KBM-7 (cell line): ENCODE data around the gene STK32C.

ENCODE experiments used
- DNase-seq: peaks from one replicate; pipeline ENCODE4 v3.0.0-alpha.2; 2015
- in situ Hi-C: fragments of 300-500 bp; cut with MboI; formaldehyde crosslinking; loops from 2 replicates; pipeline ENCODE4 v1.14.3; 2020; ENCODE audit warnings: low sequenced_read_pairs, low pct_unique_long_range_greater_than_20kb, mixed read lengths

Gene STK32C

DNA sequence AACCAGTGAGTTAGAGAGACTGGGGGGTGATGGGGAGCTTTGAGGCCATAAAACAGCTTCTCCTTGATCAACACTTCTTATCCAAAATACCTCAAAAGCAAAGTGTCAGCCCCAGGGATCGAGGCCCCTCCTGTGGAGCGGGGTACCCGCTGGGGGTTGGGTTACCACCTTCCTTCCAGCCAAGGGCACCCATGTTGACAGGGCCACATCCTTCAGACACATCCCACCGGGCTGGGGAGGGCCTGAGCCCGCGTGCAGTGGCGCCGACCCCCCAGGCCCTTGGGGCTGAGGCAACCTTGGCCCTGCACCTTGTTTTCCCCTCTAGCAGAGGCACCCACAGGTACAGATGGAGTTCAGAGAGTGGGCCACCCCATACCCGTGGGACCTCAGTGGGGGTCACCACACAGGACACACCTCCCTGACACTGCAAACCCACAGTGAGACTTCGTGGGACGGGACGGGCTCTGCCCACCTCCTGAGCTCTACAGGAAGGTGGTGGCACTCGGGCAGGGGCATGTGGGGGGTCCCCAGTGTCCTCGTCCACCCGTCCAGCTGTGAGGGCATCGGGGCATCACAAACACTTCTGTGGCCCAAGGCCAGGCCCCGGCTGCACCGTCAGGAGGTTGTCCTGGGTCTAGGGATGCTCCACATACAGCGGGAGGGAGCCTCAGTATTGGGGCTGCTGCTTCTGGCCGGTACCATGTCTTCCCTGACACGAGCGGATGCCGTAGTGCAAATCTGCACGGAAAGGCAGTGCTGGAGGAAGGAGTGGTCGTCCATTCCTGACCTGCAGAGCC, 110.3 kb downstream of the STK32C start:
- in situ Hi-C loops: no loop called here
- no peak for DNase-seq

DNA sequence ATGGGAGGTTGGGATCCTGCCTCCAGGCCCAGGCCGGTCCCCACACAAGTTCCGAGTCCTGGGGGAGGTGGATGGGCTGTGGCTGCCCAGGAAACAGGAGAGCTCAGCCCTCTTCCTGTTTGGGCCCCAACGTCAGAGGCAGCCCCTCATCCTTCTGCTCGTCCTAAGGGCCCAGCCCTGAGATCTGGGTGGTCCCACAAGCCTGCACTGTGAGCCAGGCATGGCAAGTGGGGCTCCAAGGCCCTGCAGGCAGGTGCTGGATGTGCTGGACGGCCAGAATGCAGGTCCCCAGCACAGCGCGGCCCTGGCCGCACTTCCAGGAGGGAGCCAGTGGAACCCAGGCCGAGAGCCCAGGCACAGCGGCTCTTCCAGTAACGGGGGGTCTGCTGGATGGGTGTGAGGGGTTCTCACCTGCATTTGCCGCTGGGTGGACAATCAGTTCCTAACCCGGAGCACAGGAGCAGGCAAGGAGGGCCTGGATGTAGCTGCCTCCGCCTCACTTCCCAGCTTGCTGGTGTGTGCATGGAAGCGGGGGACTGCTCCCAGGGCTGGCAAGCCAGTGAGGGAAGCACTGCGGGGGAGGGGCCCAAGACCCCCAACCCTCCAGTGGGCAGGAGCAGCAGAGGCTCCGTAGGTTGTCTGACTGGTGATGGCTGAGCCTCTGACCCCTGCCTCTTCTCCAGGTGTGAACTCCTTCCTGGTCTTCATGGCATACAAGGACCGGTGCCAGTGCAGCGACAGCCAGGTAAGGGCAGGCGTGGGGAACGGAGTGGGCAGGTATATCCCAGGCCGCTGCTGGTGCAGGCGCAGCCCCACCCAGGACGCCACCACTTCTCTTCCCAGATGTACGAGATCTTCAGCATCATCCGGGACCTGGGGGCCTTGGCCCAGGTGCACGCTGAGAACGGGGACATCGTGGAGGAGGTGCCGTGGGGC, 111.3 kb downstream of the STK32C start:
- in situ Hi-C loops: no loop called here
- DNase-seq: no peak

DNA sequence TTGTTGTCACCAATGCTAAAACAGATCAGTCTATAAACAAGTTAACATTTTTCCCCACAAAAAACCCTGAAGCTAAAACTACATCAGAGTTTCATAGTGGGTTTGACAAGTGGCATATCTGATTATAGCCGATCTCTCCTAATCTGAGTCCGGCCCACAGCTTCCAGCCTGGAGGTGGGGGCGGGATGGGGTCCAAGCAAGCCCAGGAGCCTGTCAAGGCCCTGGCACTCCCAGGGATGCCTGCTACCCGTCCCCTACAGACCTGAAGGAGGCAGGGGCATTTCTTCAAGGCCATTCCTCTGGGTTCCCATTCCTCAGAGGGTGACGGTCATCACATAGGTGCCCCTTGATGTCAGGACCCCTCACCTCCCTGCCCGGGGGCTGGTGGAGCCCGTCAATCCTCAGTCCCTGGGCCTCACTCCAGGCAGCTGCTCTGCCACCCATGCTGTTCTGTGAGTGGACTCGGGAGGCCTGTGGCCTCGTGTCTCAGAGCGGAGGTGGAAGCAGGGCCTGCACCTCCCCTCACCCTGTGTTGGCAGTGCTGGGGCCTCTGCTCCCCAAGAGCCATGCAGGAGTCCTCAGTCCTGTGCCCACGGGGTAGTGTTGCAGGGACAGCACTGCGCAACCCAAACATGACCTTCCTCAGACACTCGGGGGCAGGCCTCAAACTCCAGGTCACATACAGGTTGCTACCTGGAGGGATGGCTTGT, 112.2 kb downstream of the STK32C start:
- DNase-seq: no peak
- in situ Hi-C loops: no loop called here

DNA sequence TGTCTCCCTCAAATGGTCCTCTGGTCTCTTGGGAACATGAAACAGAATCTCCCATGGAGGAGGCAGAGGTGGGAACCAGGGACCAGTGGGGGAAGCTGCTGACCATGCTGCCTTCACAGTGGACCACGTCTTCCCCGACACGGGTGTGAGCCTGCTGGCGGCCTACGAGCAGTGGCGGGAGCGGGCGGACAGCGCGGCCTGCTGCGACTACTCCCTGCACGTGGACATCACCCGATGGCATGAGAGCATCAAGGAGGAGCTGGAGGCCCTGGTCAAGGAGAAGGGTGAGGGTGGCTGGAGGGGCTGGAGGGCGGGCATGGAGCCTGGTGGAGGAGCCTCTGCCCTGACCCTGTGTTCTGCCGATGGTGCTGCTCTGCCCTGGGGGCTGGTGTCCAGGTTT, 113.0 kb downstream of the STK32C start:
- in situ Hi-C loops: no loop called here
- DNase-seq: no peak

DNA sequence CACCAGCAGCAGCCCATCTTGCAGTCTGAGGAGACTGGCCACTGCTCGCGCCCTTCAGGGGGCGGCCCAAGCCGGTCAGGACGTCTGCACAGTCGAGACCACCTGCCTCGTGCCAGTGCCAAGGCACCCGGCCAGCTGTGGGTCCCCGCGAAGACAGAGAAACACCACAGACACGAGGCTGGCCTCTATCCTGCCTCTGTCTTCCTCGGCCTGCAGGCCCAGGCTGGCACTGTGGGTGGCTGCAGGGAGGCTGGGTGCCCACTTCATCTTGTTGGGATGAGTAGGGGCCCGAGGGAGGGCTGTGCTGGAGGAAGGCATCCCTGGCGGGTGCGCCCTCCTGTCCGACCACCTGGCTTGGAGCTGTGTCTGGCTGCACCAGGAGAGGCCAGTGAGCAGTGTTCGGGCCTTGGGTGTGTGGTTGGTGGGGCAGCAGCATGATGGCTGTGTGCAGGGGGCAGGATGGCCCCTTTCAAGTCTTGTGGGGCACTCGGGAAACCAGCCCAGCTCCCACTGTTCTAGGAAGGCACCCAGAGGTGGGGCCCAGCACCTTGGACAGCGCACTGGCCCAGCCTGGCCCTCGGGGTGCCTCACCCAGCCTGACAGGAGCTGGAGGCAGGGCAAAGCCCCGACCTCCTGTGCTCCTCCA, 113.7 kb downstream of the STK32C start:
- DNase-seq: peak; percentile 31
- in situ Hi-C loops: no loop called here

DNA sequence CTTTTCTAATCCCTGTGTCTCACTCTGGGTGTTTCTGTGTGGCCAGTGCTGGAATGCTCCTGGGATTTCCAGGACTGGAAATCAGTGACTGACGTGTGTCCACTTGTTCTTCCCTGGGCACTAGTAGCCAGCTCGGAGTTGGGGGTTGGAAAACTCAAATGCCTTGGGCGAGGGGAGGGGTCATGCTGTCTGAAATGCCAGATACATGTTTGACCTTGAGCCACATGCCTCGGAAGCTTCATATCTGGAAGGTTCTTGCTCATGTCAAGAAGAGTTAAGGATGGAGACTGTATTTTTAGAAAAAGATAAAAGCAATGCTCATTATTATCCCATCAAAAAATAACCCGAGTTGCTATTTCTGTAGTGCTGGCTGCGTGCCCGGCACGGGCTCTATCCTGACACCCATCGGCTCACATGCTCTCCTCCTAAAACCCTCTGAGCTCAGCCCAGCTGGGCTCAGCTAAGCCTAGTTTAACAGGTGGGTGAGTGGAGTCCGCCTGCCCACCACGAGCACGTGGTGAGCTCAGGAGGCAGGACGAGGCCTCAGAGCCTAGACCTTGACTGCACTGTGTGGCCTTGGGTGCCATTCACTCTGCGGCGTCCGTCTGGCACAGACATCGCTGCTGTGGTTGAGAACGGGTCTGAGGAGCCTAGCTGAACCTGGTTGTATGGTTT, 114.6 kb downstream of the STK32C start:
- in situ Hi-C loops: no loop called here
- DNase-seq: no peak

DNA sequence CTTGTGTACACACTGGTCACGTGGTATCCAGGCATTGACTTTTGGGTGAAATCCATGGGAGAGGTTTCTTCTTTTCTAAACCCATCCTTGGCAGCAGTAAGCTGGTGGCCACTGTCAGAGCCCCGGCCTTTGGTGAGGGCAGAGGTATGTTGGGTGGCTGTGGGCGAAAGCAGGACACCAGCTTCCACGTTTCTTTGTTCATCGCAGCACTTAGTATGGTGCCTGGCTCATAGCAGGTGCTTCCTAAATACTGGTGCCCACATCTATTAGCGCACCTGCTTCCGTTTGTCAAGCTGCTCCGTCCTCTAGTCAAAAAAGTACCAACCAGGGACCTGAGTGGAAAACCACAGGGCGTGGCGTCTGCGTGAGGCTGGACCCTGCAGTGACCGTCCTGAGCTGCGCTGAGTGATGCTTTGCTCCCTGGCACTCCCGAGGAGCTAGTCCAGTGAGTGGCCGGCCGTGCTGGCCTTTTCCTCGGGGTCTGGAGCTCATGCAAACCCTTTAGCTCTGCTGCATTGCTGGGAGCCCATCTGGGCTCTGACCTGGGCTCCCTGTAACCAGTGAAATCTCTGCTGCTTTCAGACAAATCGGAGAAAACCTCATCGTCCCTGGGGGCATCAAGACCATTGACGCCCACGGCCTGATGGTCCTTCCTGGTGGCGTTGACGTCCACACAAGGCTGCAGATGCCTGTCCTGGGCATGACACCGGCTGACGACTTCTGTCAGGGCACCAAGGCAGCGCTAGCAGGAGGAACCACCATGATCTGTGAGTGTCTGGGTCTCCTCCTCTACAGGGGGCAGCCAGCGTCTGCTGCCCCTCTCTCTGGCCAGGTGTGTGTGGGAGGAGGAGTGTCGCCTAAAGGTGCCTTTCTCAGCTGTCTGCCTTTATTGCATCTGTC, 115.4 kb downstream of the STK32C start:
- no peak for DNase-seq
- in situ Hi-C loops: no loop called here

DNA sequence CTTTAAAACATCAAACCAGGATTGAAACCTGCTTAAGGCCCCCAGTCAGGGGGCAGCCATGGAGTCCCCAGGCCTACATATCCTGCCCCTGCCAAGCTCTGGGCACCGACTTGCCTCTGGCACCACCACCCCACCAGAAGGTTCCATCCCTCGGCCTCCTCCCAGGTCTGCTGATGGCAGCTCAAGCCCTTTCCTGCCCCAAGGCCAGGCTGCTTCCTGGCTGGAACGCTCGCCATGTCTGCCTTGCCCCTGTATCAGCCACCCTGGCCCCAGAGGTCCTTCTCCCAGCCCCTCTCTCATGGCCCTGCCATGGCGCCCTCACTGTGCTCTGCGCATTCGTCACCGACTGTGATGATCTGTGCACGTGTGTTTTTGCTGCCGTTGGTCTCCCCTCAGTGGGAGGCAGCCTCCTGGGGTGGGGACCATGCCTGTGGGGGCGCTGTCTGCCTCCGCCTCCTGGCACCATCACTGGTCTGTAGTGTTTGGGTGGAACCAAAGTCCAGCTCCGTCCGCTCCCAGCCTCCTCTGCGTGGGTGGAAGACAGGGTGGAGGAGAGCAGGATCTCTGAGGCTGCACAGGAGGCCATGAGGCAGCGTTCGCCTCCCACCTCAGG, 117.8 kb downstream of the STK32C start:
- in situ Hi-C loops: no loop called here

DNA sequence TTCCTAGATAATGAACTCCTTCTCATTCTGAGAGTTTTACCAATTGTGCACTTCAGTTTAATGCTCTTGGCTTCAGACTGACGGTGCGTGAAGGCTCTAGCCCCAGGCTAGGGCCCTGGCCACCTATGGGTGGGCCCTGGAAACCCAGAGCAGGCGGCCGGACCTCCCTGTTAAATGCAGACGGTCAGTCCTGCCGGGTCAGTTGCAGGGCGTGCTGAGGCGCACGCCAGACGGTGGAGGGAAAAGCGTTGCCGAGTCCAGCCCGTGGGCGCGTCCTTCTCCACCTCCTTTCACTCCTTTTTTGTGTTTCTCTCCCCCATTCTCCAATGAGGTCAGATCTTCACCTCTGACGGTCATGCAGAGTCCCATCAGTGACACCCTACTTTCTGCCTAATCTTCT, 118.7 kb downstream of the STK32C start:
- DNase-seq: no peak
- in situ Hi-C loops: no loop called here

More for the DNA sequence above, 117.8 kb downstream of the STK32C start:
- DNase-seq: no peak

DNA sequence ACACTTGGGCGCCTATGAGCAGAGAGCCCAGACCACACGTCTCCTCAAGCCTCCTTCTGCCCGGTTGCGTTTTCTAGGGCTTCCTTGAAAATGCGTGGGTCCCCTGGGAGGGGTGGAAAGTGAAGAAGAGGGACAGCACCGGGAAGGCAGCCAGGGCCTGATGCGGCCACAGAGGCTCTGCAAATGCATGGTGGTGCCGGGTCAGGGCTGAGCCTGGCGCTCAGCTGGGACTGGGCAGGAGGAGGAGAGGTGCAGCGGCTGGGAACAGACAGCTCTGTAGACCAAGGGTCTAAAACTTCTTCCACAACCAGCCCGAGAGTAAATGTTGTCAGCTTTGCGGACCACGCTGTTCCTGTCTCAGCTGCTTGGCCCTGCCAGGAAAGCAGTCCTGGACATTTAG, 119.4 kb downstream of the STK32C start:
- in situ Hi-C loops: no loop called here
- DNase-seq: no peak

DNA sequence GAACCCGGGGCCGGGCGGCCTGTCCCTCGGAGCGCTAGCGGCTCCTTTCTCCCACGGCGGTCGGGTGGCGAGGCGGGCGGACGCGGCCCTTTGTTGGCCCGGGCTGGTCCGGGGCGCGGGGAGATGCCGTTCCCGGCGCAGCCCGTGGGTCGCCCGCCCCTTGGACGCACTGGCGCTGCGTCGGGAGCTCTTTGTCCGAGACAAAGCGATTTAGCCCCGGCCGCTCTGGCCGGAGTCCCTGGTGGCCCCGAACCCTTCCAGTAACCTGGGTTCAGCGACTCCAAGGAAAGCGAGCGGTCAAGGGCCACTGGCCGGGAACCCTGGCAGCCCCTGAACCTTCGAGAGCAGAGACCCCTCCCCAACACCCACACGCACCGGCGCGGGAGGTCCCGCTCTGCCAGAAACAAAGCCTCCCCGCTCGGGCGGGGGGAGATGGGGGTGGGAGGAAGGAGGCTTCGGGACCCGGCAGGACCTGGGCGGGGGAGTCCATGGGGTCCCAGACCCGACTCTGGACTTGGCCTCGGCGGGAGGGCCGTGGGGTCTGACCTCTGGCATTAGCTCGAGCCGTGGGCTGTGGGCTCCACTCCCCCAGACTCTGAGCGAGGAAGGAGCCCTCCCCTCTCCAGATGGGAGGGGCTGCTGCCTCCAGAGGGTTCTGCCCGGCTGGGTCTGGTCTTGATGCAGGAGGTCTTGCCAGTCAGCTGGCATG, 120.2 kb downstream of the STK32C start:
- DNase-seq: no peak
- in situ Hi-C loops: no loop called here

DNA sequence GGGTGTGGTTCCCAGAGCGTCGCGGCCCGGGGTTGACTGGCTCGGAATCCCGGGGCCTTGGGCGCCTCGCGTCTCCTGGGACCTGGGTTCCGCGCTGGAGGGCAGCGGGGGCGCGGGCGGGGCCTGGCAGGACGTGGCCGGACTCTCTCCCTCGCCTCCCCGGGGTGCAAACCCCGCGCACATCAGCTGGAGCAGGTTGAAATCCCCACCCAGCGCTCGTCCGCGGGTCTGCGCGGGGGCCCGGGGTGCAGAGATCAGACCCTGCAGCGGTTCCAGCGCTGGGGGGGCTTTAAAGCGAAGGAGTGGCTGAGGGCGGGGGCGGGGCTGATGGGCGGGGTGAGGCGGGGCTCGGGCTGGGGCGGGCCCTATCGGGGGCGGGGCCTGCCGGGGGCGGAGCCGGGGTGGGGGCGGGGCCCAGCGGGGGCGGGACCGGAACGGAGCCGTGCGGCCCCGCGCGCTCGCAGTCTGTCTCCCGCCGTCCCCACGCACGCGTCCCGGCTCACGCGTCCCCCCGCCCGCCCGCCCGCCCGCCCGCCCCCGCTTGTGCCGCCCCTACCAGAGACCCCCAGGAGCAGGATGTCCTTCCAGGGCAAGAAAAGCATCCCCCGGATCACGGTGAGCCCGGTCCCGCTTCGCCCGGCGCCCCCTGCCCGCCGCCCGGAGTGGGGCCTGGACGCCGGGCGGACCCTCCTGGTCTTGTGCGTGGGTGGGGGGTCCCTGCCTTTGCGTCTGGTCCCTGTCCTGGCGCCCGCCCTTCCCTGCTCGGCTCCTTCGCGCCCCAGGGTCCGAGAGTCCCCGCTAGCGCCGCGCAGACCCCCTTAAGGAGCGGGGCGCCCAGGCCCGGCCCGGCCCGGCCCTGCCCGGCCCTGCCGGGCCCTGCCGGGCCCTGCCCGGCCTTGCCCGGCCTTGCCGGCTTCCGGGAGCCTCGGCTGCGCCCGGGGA, 121.0 kb downstream of the STK32C start, which contains the start of gene DPYSL4:
TSS of gene DPYSL4 (plus strand) at position 461 of the 942 bp plus-strand sequence. CDS start at position 577, 116 bp downstream.
- peak; percentile 35 for DNase-seq
- in situ Hi-C loops: no loop called here

DNA sequence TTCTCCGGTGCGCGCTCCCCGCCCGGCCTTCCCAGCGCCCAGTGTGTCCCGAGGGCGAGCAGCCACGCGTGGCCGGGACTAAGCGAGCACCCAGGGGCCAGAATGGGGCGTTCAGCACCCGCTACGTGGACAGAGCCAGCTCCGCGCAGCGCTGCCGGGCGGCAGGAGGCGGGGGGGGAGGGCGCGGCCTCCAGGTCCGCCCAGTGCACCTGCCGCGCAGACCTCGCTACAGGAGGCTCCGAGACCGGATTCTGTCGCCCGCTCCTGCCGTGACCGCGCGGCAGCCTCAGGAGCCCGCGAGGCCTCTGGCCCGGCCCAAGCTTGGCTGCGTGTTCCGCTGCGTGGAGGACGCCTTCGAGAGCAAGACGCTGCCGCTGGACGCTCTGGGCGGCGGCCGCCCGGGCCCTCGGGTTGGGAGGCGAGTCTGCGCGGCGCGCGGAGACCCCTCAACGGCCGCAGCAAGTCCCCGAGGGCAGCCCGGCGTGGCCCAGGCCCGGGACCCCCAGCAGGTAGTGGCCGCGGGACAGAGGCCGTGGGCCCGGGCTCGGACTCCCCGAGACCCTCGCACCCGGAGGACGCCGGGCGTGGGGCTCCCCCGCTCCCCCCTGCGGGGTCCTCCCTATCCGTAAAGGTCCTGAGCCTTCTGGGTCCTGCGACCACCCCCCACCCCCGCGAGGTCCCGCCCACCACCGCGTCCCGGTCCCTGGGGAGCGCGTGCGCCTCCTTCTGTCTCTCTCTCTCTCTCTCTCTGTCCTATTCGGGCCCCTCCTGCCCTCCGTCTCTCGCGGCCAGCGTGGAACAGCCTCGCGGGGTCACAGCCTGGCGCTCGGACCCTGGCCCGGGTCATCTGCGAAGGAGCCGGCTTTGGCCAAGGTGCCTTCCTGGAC, 121.9 kb downstream of the STK32C start:
- DNase-seq: peak; percentile 30
- in situ Hi-C loops: no loop called here

DNA sequence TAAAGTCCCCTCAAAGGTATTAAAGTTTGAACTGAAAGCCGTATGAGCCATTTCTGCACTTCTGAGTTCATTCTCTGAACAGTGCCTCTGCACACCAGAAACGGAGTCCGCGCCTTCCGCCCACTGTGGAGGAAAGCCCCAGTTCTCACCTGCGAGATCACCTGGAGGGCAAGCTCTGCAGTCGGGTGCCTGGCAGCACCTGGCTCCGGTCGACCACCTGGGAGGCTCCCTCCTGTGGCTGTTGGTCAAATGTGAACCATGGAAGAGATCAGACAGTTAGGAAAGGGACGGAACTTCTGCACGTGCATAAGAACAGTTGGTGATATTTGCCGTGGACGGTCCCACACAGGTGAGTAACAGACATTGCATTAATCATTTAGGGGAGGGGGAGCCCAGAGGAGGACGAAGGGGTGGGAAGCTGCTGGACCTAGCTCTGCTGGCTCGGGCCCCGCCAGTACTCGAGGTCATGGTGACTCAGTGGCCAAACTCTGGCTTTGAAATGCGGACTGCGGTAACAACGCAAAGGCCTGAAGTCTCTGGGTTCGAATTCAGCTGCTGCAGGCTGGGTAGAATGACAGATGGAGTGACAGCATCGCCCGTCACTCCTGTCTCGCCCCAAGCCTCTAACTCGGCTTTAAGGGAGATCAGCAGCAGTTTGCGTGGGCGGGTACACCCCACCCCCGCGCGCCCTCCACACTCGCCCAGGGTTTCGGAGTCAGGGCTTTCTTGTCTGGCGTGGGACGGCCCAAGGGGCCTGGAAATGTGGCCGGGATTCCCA, 122.7 kb downstream of the STK32C start:
- DNase-seq: no peak
- in situ Hi-C loops: no loop called here
